OCI-LY7 (cell line): ENCODE results near the gene CTNNA2.
"Not testable (repeated sequence)": the region's sequence is repeated elsewhere in the genome, so short reads cannot be mapped to it uniquely, and the experiment has no call there.

Experiments
- EZH2phosphoT487 ChIP-seq: fragments of 200-600 bp; sonication (generic); IDR thresholded peaks from 2 replicates; pipeline ENCODE4 v1.6.1; 2018; ENCODE audit warnings: low read depth, borderline replicate concordance, mild to moderate bottlenecking, mixed run types, antibody characterized with exemption, low read length, moderate library complexity, mixed read lengths
- TF ChIP-seq, protein P1 (sequence below): fragments of 200-600 bp; sonication (generic); conservative IDR thresholded peaks from 2 replicates; pipeline ENCODE4 v1.5.1; 2014; ENCODE audit warnings: mild to moderate bottlenecking, antibody characterized with exemption, low read length, moderate library complexity, mixed read lengths

DNA sequence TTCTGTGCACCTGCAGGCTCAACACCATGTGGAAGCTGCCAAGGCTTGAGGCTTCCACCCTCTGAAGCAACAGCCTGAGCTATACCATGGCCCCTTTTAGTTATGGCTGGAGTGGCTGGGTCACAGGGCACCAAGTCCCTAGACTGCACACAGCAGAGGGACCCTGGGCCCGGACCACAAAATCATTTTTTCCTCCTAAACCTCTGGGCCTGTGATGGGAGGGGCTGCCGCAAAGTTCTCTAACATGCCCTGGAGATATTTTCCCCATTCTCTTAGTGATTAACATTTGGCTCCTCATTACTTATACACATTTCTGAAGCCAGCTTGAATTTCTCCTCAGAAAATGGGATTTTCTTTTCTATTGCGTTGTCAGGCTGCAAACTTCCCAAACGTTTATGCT is 691.1 kb downstream of the CTNNA2 start:
- TF ChIP-seq, protein P1, sequence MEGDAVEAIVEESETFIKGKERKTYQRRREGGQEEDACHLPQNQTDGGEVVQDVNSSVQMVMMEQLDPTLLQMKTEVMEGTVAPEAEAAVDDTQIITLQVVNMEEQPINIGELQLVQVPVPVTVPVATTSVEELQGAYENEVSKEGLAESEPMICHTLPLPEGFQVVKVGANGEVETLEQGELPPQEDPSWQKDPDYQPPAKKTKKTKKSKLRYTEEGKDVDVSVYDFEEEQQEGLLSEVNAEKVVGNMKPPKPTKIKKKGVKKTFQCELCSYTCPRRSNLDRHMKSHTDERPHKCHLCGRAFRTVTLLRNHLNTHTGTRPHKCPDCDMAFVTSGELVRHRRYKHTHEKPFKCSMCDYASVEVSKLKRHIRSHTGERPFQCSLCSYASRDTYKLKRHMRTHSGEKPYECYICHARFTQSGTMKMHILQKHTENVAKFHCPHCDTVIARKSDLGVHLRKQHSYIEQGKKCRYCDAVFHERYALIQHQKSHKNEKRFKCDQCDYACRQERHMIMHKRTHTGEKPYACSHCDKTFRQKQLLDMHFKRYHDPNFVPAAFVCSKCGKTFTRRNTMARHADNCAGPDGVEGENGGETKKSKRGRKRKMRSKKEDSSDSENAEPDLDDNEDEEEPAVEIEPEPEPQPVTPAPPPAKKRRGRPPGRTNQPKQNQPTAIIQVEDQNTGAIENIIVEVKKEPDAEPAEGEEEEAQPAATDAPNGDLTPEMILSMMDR, result not testable (repeated sequence)
- not testable (repeated sequence) for TF ChIP-seq EZH2phosphoT487
